Pancreas (tissue), 10 donors: Measurements from ENCODE around the gene SPATS2. TPM values are rescaled to one million over a fixed set of nuclear protein-coding genes. Genes with fewer than 3 reads are reported as not detected.
A peak's percentile ranks its signal among the peaks of the same experiment; 100 is the strongest.
"Not testable (repeated sequence)": the region's sequence is repeated elsewhere in the genome, so short reads cannot be mapped to it uniquely, and the experiment has no call there.

Source experiments
- ATAC-seq, 4 donors: fragments of 200-7000 bp; cut with Tn5 transposase; one replicate each; pipeline versions ENCODE4 v1.8.0 to v1.9.1; 2020; ENCODE audit warnings: mild to moderate bottlenecking in 4 of 4, moderate library complexity in 4 of 4
- DNase-seq, 6 donors: peaks; one replicate each; pipeline ENCODE4 v3.0.0-alpha.2; 2020
- FAIRE-seq: peaks from 2 replicates; lab custom pipeline; 2012; peaks lifted over from hg19 to GRCh38; lab: Jason Lieb, UNC
- H3K27ac ChIP-seq, 4 donors: fragments of 200-600 bp; sonication (generic); 1 replicate in 3 of 4; 2 replicates in 1 of 4; pipeline versions ENCODE4 v1.5.0 to v1.8.0; 2020
- H3K27me3 ChIP-seq, 4 donors: fragments of 200-600 bp; one replicate each; pipeline ENCODE4 v1.8.0; 2021
- H3K36me3 ChIP-seq, 3 donors: fragments of 200-600 bp; sonication (generic) in 1 of 3; one replicate each; pipeline versions ENCODE4 v1.5.0 to v1.8.0; 2020 to 2021
- H3K4me1 ChIP-seq, 3 donors: fragments of 200-600 bp; one replicate each; pipeline ENCODE4 v1.8.0; 2021
- H3K4me3 ChIP-seq, 4 donors: fragments of 200-600 bp; sonication (generic) in 2 of 4; one replicate each; pipeline versions ENCODE4 v1.5.0 to v1.8.0; 2020 to 2021
- H3K9me3 ChIP-seq, 4 donors: fragments of 200-600 bp; one replicate each; pipeline ENCODE4 v1.8.0; 2021
- WGBS, 2 donors: extraction: QIAGEN DNeasy Blood & Tissue Kit; methylation state at CpG; one replicate each; pipeline ENCODE4 v1.1.7; 2013; 5-methylcytosine and 5-hydroxymethylcytosine counted together
- intact Hi-C, 3 donors: fragments of 100-400 bp; cut with DNase I; formaldehyde crosslinking; loops; one replicate each; pipeline versions ENCODE4 v1.11.1 to v1.14.2; 2022
- polyA plus RNA-seq, 2 donors: library from polyadenylated mRNA; stranded (reverse); fragments of 200-250 nt; gene quantifications; one replicate each; pipeline ENCODE4 v1.2.3, GENCODE V29; 2013
- total RNA-seq, 6 donors: library from RNA; stranded (reverse); fragmentation: NEBNext Ultra II Directional in 4 of 6; extraction: Animal tissue kit (Norgen Biotek cat#: 25700) in 4 of 6; gene quantifications; one replicate each; pipeline versions ENCODE4 v1.2.1 to v1.2.4, GENCODE V29; 2021 to 2023
- TF ChIP-seq, protein P1 (sequence below), 4 donors: fragments of 200-600 bp; sonication (generic) in 3 of 4; IDR thresholded peaks; one replicate each; pipeline versions ENCODE4 v1.5.0 to v1.8.0; 2021; ENCODE audit warnings: antibody characterized with exemption in 4 of 4
- donor health status: healthy with polysubstance abuse.
- donor health status: DM: no; HTN: no; CAD: no; lungs with moderate emphysema.
- donor health status: DM: no; HTN: no; CAD: no.
- donor health status: control.
- donor health status: control.
- donor health status: Bipolar disorder and iron deficiency.
- donor health status: DM: yes; HTN: yes; CAD: no.
- donor health status: DM: no; HTN: no; CAD: no.
- donor health status: DM: no; HTN: no; CAD: no.
- donor health status: DM: yes; HTN: yes; CAD: no.

Gene SPATS2
- total and polyA plus RNA-seq, 8 donors: 7.2 to 12.5 (median 9.4) TPM

DNA sequence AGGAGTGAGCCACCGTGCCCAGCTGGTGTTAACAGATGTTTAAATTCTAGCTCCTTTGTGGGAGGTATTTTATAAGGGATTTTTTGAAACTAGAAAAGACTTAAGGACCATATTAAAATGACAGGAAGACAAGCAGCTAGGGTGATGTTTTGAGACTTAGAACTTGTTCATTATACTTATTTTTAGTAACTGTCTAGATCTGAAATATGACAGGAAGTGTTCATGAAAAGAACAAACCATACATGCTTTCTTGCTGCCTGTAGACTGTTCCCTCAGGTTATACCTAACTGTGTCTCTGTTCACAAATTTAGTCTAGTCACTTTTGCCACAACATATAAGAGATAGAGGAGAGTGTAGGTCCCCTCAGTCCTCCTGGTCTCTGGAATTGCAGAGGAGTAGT lies 134.6 kb downstream of the SPATS2 start:
- Histone ChIP-seq H3K27me3 (no peaks in the 10 kb centered on the region), H3K27ac (no peak overlapping the region), H3K4me3 (no peak overlapping the region), H3K36me3 (no peaks in the 10 kb centered on the region), H3K4me1 (no peaks in the 10 kb centered on the region), H3K9me3 (no peaks in the 10 kb centered on the region)
- TF ChIP-seq, protein P1, sequence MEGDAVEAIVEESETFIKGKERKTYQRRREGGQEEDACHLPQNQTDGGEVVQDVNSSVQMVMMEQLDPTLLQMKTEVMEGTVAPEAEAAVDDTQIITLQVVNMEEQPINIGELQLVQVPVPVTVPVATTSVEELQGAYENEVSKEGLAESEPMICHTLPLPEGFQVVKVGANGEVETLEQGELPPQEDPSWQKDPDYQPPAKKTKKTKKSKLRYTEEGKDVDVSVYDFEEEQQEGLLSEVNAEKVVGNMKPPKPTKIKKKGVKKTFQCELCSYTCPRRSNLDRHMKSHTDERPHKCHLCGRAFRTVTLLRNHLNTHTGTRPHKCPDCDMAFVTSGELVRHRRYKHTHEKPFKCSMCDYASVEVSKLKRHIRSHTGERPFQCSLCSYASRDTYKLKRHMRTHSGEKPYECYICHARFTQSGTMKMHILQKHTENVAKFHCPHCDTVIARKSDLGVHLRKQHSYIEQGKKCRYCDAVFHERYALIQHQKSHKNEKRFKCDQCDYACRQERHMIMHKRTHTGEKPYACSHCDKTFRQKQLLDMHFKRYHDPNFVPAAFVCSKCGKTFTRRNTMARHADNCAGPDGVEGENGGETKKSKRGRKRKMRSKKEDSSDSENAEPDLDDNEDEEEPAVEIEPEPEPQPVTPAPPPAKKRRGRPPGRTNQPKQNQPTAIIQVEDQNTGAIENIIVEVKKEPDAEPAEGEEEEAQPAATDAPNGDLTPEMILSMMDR (IDR thresholded peaks at IDR 0.05): no peak
- WGBS, 2 donors: 74% methylated on average over 1 of the region's 1 CpG
- no peak for ATAC-seq
- no peak for DNase-seq
- intact Hi-C loops: no loop called here
- no peak for FAIRE-seq

DNA sequence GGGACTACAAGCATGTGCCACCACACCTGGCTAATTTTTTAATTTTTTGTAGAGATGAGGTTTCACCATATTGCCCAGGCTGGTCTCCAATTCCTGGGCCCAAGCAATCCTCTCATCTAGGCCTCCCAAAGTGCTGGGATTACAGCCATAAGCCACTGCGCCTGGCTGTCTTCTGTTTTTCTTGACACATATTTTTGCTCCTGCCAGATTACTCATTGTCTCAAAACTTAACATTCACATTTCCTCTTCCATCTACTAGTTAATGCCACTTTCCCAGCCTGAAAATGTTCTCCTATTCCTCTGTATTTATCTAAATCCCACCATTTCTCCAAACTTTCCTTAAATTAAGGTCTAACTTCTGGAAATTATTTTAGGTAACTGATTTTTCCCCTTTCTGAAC lies 135.3 kb downstream of the SPATS2 start:
- FAIRE-seq (no peak), DNase-seq (no peak), ATAC-seq (no peak)
- Histone ChIP-seq H3K36me3 (no peaks in the 10 kb centered on the region), H3K9me3 (no peaks in the 10 kb centered on the region), H3K27ac (no peak overlapping the region), H3K4me1 (no peaks in the 10 kb centered on the region), H3K27me3 (no peaks in the 10 kb centered on the region), H3K4me3 (no peak overlapping the region)
- TF ChIP-seq, protein P1 (IDR thresholded peaks at IDR 0.05): no peak
- intact Hi-C loops: no loop called here
- 94 to 98% methylated on average over 1 of the region's 1 CpG for WGBS, 2 donors

DNA sequence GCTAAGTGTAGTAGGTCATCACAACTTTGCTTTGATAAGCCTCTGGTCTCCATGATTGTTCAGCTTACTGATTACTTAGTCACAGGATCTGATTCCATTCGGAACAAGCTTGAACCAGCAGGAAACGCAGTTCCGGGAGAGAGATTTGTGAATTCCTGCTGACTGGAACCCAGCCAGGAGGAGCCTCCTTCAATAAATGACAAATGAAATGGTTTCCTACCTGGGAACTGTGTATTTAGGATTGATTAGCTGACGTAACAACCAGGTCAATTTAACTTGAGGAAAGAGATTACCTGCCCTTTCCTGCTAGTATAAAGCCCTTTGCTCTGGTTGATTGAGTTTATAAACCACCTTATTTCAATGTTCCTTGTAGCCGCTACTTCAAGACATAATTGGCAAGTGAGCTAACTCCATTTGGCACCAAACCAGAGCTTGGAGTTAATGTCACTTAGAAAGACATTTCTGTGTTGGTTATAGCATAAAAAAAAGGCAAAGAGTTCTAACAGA lies 136.5 kb downstream of the SPATS2 start:
- Histone ChIP-seq H3K9me3 (no peaks in the 10 kb centered on the region), H3K4me3 (no peak overlapping the region), H3K27me3 (no peaks in the 10 kb centered on the region), H3K4me1 (no peaks in the 10 kb centered on the region), H3K27ac (peak overlapping the region in 2 of 4 donors; percentile 33 to 38), H3K36me3 (no peaks in the 10 kb centered on the region)
- DNase-seq (peak in 3 of 6 donors; percentile 26 to 31 (median 30)), ATAC-seq (peak in 2 of 4 donors; percentile 64 to 71), FAIRE-seq (no peak)
- intact Hi-C loops: no loop called here
- 42 to 52% methylated on average over 5 of the region's 5 CpGs for WGBS, 2 donors
- TF ChIP-seq, protein P1 (IDR thresholded peaks at IDR 0.05): no peak

DNA sequence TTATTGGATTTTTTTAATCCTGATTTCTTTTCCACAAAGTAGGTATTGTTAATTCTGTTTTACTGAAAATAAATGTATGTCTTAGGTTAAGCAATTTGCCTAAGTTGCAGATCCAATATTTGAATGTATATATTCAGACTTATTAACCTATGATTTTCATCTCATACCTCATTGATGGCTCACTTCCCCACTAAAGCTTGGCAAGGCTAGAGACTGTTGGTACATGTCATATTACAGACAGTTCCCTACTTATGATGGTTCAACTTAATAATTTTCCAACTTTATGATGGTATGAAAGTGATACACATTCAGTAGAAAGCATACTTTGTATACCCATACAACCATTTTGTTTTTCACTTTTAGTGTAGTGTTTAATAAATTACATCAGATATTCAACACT lies 138.4 kb downstream of the SPATS2 start:
- Histone ChIP-seq H3K27me3 (no peaks in the 10 kb centered on the region), H3K9me3 (no peaks in the 10 kb centered on the region), H3K4me3 (no peak overlapping the region), H3K36me3 (no peaks in the 10 kb centered on the region), H3K4me1 (no peaks in the 10 kb centered on the region), H3K27ac (no peak overlapping the region)
- intact Hi-C loops: no loop called here
- no peak for ATAC-seq
- DNase-seq: no peak
- TF ChIP-seq, protein P1 (IDR thresholded peaks at IDR 0.05): no peak
- FAIRE-seq: no peak

DNA sequence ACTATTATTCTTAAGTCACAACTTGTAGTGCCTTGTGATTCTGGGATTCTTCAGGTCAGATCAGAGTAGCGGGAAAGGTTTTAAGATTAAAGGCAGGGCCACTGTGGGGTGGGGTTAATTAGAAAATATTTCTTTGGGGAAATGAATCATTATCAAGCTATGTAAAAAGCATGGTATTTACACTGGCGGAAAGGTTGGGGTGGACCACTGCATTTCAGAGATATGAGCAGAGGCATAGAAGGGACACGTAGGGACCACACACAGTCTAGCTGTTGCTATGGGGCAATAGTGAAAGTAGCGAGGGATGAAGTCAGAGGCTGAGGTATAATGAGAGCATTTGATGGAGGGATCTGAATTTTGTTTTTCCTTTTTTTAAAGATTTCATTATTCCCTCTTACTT lies 139.9 kb downstream of the SPATS2 start:
- H3K36me3 ChIP-seq: no peaks in the 10 kb centered on the region
- DNase-seq: no peak
- no peaks in the 10 kb centered on the region for H3K9me3 ChIP-seq
- intact Hi-C loops: no loop called here
- no peaks in the 10 kb centered on the region for H3K27me3 ChIP-seq
- no peak overlapping the region for H3K27ac ChIP-seq
- ATAC-seq: no peak
- no peak overlapping the region for H3K4me3 ChIP-seq
- 95 to 96% methylated on average over 4 of the region's 4 CpGs for WGBS, 2 donors
- no peaks in the 10 kb centered on the region for H3K4me1 ChIP-seq
- TF ChIP-seq, protein P1 (IDR thresholded peaks at IDR 0.05): no peak
- FAIRE-seq: no peak

DNA sequence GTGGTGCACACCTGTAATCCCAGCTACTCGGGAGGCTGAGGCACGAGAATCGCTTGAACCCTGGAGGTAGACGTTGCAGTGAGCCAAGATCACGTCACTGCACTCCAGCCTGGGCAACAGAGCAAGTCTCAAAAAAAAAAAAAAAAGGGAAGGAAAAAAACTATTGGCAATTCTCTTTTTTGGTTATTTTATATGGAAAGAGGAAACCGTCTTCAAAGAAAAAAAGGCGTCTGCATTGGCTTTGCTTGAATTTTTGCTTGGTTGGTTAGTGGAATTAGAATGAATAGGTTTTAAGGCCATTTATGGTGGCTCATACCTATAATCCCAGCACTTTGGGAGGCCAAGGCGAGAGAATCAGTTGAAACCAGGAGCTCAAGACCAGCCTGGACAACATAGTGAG lies 142.4 kb downstream of the SPATS2 start:
- intact Hi-C loops: loop anchor here (5.0 to 10.0 kb wide), 2 partner anchors 152 to 165 kb away; partner anchors contain the start of gene DNAJC22 (in 1 of the 3)
- H3K27ac ChIP-seq, H3K9me3 ChIP-seq, H3K4me3 ChIP-seq, H3K4me1 ChIP-seq, FAIRE-seq, H3K36me3 ChIP-seq, DNase-seq, H3K27me3 ChIP-seq, ATAC-seq: not testable (repeated sequence)
- WGBS, 2 donors: 93% methylated on average over 8 of the region's 8 CpGs
